Activated CD4-positive, alpha-beta T cell treated with anti-CD3 and anti-CD28 coated beads for 36 hours (primary cell): ENCODE measurements around the gene PAX3. TPM values are rescaled to one million over a fixed set of nuclear protein-coding genes. Genes with fewer than 3 reads are reported as not detected.

Experiments used
- ATAC-seq: fragments of 200-7000 bp; cut with Tn5 transposase; one replicate; pipeline ENCODE4 v1.10.0; 2021; ENCODE audit warnings: mild to moderate bottlenecking, moderate library complexity
- CTCF ChIA-PET: fragments of 350-600 bp; sonication (Branson Sonifier 250); formaldehyde crosslinking; loops from one replicate; lab custom pipeline; 2021; ENCODE audit warnings: antibody characterized with exemption; lab: Charles Lee
- POLR2A ChIA-PET: fragments of 350-600 bp; sonication (Branson Sonifier 250); formaldehyde crosslinking; loops from one replicate; lab custom pipeline; 2021; ENCODE audit warnings: antibody characterized with exemption, inconsistent platforms; lab: Charles Lee
- DNase-seq: peaks from one replicate; pipeline ENCODE4 v3.0.0-alpha.2; 2020
- H3K27ac Mint-ChIP-seq: one replicate; pipeline ENCODE4 v1.8.0; 2021; ENCODE audit warnings: mixed read lengths
- H3K27me3 Mint-ChIP-seq: one replicate; pipeline ENCODE4 v1.8.0; 2021; ENCODE audit warnings: mixed read lengths
- H3K36me3 Mint-ChIP-seq: one replicate; pipeline ENCODE4 v1.8.0; 2021; ENCODE audit warnings: low read depth, mixed read lengths
- H3K4me1 Mint-ChIP-seq: one replicate; pipeline ENCODE4 v1.8.0; 2021; ENCODE audit warnings: mixed read lengths
- H3K4me3 Mint-ChIP-seq: one replicate; pipeline ENCODE4 v1.8.0; 2021; ENCODE audit warnings: mild to moderate bottlenecking, moderate library complexity, mixed read lengths
- H3K9me3 Mint-ChIP-seq: one replicate; pipeline ENCODE4 v1.8.0; 2021; ENCODE audit warnings: low read depth, mixed read lengths
- intact Hi-C, 2 experiments: fragments of 100-400 bp; cut with DNase I in 1 of 2; cut with micrococcal nuclease in 1 of 2; formaldehyde crosslinking; loops; one replicate each; pipeline versions ENCODE4 v1.14.2 to v1.15.1; 2022 to 2024; cut with DNase I, micrococcal nuclease
- total RNA-seq, 2 experiments: library from RNA; stranded (reverse); gene quantifications; one replicate each; pipeline ENCODE4 v1.2.3, GENCODE V29; 2021

PAX3 gene
- total RNA-seq, 2 experiments from 2014 or later = not detected

DNA sequence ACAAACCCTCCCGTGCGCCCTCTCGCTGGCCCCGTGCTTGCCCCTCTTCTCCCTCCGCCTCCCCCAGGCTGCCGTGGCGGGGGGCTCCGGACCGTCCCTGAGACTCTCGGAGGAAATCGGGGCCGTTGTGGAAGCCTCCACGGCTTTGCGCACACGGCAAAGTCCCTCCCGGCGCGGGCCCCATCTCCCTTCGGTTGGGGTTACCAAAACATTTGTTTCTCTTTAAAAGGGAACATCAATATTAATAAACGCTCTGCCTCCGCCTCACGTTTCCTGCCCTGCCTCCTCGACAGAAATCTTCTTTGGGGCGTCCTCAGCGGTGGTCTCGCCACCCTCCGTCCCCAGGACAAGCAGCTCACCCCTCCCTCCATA, 3.8 kb downstream of the PAX3 start:
- no peaks in the 10 kb centered on the region for H3K9me3 Mint-ChIP-seq
- ChIA-PET POLR2A (no interaction called here), CTCF (interaction anchor here (0.6 kb wide), 1 partner anchor 983 kb away, joined by 3 read pairs; no protein-coding TSS in a partner anchor)
- H3K27me3 Mint-ChIP-seq = peaks cover 85% of the 10 kb centered on the region
- intact Hi-C loops = no loop called here
- peak overlapping the region; percentile 36 for H3K4me3 Mint-ChIP-seq
- ATAC-seq (no peak), DNase-seq (no peak)
- H3K27ac Mint-ChIP-seq = no peak overlapping the region
- peaks cover 36% of the 10 kb centered on the region for H3K4me1 Mint-ChIP-seq
- peaks cover 2% of the 10 kb centered on the region for H3K36me3 Mint-ChIP-seq

DNA sequence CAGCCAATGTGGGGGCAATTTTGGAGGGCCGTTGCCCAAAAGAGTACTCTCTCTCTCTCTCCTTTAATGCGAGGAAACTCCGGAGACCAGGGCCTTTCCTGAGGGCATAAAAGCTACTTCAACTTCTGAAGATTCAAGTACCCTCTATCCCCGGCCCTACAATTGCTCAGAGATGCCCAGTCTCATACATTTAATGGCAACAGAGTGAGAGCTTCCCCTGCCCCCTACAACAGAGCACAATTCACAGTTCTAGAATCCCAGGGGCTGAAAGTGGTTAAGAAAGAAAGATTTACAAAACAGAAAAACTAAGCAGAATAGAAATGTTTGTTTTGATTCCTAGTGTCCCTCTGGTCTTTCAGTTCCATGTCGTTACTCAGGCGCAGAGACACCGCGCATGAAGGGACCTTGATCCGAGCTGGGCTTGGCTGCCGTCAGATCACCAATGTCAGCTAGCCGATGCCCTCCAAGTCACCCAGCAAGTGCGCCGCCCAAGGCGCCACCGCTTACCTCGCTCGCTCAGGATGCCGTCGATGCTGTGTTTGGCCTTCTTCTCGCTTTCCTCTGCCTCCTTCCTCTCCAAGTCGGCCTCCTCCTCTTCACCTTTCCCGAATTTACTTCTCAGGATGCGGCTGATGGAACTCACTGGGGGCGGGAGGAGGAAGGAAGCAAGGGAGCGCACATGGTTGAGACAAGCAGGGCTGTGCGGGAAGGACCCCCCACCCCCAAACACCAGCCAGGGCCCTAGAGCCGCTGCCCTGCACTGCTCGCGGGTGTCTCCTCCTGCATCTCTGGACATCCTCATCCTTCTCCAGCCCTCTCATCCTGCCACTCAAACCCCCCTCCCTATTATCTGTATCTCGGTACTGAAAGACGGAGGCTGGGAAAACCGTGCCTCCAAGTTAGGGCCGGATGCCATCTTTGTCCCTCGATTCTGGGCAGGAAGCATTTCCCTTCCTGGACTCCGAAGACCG, 4.9 kb downstream of the PAX3 start:
- intact Hi-C loops = no loop called here
- POLR2A ChIA-PET = no interaction called here
- peaks cover 30% of the 10 kb centered on the region for H3K4me1 Mint-ChIP-seq
- H3K27me3 Mint-ChIP-seq = peaks cover 84% of the 10 kb centered on the region
- CTCF ChIA-PET = no interaction called here
- H3K27ac Mint-ChIP-seq = no peak overlapping the region
- H3K36me3 Mint-ChIP-seq = no peaks in the 10 kb centered on the region
- no peak for ATAC-seq
- no peak overlapping the region for H3K4me3 Mint-ChIP-seq
- H3K9me3 Mint-ChIP-seq = no peaks in the 10 kb centered on the region
- DNase-seq = no peak

DNA sequence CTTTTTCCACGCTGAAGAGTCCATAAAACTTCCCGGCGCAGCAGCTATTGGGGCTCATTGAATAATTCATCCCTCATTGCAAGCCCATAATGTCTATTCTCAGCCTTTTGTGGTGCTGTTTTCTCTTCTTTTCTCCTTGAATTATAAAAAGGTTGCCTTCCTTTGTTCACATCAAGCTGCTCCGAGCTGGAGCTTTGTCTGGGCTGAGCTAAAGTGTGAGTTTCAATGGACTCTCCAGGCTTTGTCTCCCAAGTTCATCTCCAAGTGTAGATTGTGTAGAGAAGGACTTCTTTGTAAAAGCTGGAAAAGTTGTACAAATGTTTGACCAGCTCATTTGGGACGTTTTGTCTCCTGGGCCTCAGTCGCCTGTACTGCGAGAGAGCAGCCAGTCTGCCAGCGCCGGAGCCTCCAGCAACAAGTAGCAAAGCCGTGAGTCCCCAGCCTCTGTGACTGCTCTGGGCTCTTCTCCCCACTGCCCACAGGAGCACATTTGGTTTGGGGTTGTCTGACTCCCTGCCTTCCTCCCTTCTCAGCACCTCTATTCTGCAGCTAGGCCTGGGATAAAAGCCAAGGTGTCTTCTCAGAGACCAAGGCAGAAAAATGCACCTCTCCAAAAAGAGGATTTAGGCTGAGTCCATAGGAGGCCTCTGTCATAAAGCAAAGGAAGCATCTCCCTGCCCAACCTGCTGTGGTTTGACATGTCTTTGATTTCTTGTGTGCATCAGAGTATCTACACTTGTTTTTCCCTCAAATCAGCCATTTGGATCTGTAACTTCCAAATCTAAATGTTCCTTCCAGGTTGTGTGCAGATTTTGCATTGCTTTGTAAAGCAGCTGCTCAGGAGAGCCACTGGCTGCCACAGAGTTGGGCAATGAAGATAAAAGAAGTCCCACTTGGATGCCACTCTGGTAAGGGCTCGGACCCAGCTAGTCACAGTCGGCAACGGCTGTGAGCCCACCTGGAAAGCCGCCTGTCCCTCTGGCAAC, 6.4 kb downstream of the PAX3 start:
- Mint-ChIP-seq H3K4me1 (peaks cover 29% of the 10 kb centered on the region), H3K27ac (no peak overlapping the region), H3K9me3 (no peaks in the 10 kb centered on the region), H3K36me3 (no peaks in the 10 kb centered on the region), H3K4me3 (no peak overlapping the region), H3K27me3 (peaks cover 84% of the 10 kb centered on the region)
- intact Hi-C loops = no loop called here
- POLR2A ChIA-PET = no interaction called here
- no peak for ATAC-seq
- DNase-seq = no peak
- CTCF ChIA-PET = interaction anchor here (1.0 to 1.3 kb wide), 2 partner anchors 8 to 26 kb away, joined by 3 to 5 read pairs; no protein-coding TSS in a partner anchor

DNA sequence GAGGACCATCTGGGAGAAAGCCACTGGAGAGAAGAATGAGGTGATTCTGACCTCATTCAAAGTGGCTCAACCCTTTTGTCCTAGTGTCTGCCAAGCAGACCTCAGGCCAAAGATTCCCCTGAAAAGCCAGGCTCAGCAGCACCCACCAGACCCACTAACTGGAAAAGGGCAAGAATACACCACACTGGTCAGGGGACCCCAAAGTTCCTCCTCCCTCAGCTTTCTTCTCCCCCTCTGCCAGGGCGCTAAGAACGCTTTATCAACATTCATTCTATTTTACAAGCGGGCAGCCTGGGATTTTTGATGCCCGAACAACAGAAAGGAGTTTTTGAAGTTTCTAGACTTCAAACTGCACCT, 7.3 kb downstream of the PAX3 start:
- no peak overlapping the region for H3K27ac Mint-ChIP-seq
- peaks cover 20% of the 10 kb centered on the region for H3K4me1 Mint-ChIP-seq
- H3K36me3 Mint-ChIP-seq = no peaks in the 10 kb centered on the region
- CTCF ChIA-PET = interaction anchor here (0.6 to 1.3 kb wide), 3 partner anchors 9 to 1900 kb away, joined by 3 to 5 read pairs (median 3); no protein-coding TSS in a partner anchor
- intact Hi-C loops = no loop called here
- no peaks in the 10 kb centered on the region for H3K9me3 Mint-ChIP-seq
- ATAC-seq = no peak
- H3K4me3 Mint-ChIP-seq = no peak overlapping the region
- DNase-seq = no peak
- peaks cover 80% of the 10 kb centered on the region for H3K27me3 Mint-ChIP-seq
- POLR2A ChIA-PET = no interaction called here

DNA sequence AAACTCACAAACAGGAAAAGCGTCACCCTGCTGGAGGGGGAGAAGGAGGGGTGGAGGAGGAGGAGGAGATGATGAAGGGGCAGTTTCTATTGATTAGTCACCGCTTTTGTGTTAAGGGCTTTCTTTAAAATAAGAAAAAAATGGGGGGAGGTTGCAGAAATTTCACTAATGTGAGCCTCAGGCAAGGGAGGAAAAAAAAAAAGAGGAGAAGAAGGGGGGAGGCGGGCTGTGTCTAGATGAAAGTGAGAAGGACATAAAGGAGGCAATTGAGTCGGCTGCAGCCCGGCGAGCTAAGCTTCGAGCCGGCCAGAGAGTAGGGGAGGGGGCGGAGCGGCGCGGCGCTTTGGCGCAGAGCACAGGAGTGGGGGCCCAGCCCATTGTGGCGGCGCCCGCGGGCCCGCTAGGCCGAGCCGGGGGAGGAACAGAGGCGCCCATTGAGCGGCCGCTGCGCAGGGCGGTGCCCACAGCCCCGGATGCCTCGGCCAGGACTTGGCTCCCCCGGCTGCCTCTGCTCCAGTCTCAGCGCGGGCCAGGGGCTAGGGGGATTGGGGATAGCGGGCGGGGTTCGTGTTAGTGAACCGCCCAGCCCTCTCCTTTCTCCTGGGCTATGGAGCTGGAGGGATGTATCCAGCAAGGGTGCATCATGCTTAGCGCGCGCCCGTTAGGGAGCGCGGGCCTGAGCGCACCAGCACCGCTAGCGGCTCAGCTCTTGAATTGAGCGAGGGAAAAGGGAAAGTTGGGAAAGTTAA, 7.9 kb downstream of the PAX3 start:
- no peak for DNase-seq
- H3K9me3 Mint-ChIP-seq = no peaks in the 10 kb centered on the region
- ChIA-PET POLR2A (no interaction called here), CTCF (interaction anchor here (0.6 to 1.0 kb wide), 3 partner anchors 27 to 1901 kb away, joined by 3 to 5 read pairs (median 3); no protein-coding TSS in a partner anchor)
- H3K27ac Mint-ChIP-seq = no peak overlapping the region
- no peaks in the 10 kb centered on the region for H3K36me3 Mint-ChIP-seq
- peaks cover 75% of the 10 kb centered on the region for H3K27me3 Mint-ChIP-seq
- ATAC-seq = no peak
- no peak overlapping the region for H3K4me3 Mint-ChIP-seq
- intact Hi-C loops = no loop called here
- H3K4me1 Mint-ChIP-seq = peaks cover 18% of the 10 kb centered on the region

DNA sequence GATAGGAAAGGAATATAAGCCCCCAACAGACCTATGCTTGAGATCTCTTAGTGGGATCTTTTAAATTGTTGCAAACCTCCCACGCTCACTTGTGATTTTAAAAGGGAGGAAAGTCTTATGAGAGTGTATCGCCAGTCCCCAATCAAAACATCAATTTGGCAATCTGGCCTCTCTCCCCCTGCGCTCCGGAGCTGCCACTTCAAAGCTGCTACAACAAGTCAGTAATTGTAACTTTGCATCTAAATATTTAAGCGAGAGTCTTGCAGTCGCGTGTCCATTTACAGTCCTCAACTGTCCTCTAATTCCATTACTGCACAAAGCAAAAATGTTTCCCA, 8.4 kb downstream of the PAX3 start:
- ATAC-seq (no peak), DNase-seq (no peak)
- Mint-ChIP-seq H3K4me3 (no peak overlapping the region), H3K4me1 (peaks cover 13% of the 10 kb centered on the region), H3K9me3 (no peaks in the 10 kb centered on the region), H3K36me3 (no peaks in the 10 kb centered on the region), H3K27me3 (peaks cover 70% of the 10 kb centered on the region), H3K27ac (no peak overlapping the region)
- intact Hi-C loops = no loop called here
- ChIA-PET POLR2A (no interaction called here), CTCF (interaction anchor here (0.7 kb wide), 1 partner anchor 37 kb away, joined by 3 read pairs; no protein-coding TSS in a partner anchor)

DNA sequence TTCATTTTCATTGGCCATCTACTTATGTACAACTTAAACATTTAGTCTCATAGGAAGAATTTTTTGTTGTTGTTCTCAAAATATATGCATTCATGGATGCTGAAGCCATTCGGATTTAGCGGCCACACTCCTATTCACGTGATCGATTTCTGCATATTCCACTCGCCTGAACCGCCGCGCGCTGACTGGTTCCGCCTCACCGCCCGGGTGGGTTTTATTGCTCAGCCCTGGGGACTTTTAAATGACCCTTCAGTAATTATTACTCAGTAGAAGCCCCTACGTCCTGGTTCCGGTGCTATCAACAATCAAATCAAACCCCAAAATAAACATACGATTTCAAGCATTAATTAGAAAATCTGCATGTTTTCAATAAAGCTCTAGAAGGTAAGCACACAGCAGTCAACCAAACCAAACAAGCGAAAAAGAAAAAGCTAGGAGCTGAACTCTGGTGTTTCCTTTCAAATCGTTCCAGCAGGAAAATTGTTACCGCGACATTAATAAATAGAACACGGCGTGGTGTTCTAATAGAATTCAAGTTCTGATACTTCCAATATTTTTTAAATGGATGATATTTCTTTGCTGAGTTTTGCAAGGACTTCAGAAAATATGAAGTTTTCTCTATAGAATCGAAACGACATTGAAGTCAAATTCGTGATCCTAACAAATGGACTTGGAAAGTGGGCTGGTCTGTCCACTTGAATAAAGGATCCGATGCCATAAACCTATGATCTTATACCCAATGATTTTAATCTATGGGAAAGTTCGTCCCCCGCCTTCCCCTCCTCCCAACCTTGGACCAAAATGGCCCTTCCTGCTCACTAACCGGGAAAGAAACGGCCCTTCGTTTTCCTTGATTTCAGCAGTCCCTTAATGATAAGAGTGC, 9.3 kb downstream of the PAX3 start:
- Mint-ChIP-seq H3K36me3 (no peaks in the 10 kb centered on the region), H3K4me3 (no peak overlapping the region), H3K27ac (no peak overlapping the region), H3K27me3 (peaks cover 67% of the 10 kb centered on the region), H3K9me3 (no peaks in the 10 kb centered on the region), H3K4me1 (peaks cover 8% of the 10 kb centered on the region)
- ChIA-PET CTCF (interaction anchor here (0.7 kb wide), 1 partner anchor 1311 kb away, joined by 4 read pairs; no protein-coding TSS in a partner anchor), POLR2A (no interaction called here)
- DNase-seq = no peak
- intact Hi-C loops = loop anchor here in 1 of 2 experiments (2.0 kb wide), 1 partner anchor 15 kb away; no protein-coding TSS in a partner anchor
- no peak for ATAC-seq

DNA sequence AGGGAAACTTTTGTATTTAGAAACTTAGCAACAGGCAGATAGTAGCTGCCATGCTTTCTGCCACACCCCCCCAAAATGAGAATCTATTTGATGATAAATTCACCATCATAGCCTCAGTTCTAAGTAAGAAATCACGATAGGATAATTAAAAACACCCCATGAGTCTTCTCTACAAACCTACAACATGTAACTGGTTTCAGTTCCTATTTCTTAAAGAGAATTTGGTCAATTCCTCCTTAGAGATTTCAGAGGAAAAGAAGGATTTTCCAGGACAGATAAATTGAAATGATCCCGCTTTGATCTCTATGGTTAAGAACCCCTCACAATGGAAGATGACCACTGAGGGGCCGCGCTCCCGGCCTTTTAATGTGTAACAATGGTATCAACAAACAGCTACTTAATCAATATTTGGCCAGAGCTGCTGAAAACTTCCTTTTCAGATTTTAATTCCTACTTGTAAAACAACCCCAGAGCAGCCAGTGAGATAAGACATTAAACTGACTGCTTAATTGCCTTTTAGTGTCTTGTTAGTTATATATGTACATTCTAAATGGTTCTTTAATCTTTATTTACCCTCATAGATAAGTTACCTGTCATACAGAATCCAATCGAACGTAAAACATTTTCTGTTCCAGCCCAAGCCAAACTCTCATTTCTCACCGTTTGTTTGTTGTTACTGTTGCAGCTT, 10.1 kb downstream of the PAX3 start:
- H3K4me3 Mint-ChIP-seq = no peak overlapping the region
- ChIA-PET POLR2A (no interaction called here), CTCF (interaction anchor here (0.6 to 0.7 kb wide), 2 partner anchors 33 to 1312 kb away, joined by 3 to 4 read pairs; no protein-coding TSS in a partner anchor)
- no peaks in the 10 kb centered on the region for H3K9me3 Mint-ChIP-seq
- DNase-seq = no peak
- peaks cover 5% of the 10 kb centered on the region for H3K4me1 Mint-ChIP-seq
- H3K36me3 Mint-ChIP-seq = no peaks in the 10 kb centered on the region
- H3K27ac Mint-ChIP-seq = no peak overlapping the region
- intact Hi-C loops = loop anchor here in 1 of 2 experiments (2.0 kb wide), 1 partner anchor 16 kb away; no protein-coding TSS in a partner anchor
- ATAC-seq = no peak
- peaks cover 64% of the 10 kb centered on the region for H3K27me3 Mint-ChIP-seq

DNA sequence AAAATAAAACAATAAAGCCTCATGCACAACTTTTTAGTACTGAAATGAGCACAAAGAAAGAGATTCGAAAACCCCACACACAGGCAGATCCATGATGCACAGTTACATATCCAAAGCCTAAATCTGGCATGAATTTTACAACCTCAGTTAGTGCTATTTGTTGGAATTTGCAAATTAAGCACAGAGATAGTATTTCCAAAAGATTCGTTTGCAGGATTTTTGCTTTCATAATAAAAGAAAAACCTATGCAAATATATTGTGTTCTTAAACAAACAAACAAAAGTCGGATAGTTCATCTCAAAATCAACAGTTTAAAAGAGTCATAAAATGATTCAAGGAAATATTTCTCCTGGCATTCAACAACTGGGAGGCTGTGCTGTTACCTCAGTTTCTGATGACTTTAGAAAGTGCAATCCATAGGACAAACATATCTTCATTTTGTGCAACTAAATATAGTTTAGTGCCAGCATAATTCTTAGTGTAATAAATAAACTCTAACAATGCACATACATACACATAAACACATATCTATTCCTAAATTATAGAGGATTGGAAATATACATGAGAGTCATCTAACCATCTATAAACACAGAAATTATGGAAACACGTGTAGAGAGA, 10.8 kb downstream of the PAX3 start:
- CTCF ChIA-PET = interaction anchor here (0.6 kb wide), 1 partner anchor 33 kb away, joined by 3 read pairs; no protein-coding TSS in a partner anchor
- DNase-seq (no peak), ATAC-seq (no peak)
- H3K4me3 Mint-ChIP-seq = no peak overlapping the region
- H3K4me1 Mint-ChIP-seq = peaks cover 5% of the 10 kb centered on the region
- H3K27me3 Mint-ChIP-seq = peaks cover 60% of the 10 kb centered on the region
- no peaks in the 10 kb centered on the region for H3K9me3 Mint-ChIP-seq
- intact Hi-C loops = loop anchor here in 1 of 2 experiments (2.0 kb wide), 1 partner anchor 17 kb away; no protein-coding TSS in a partner anchor
- POLR2A ChIA-PET = no interaction called here
- no peak overlapping the region for H3K27ac Mint-ChIP-seq
- no peaks in the 10 kb centered on the region for H3K36me3 Mint-ChIP-seq
